BJ (cell line): Measurements from ENCODE around the gene SGCA. TPM values are rescaled to one million over a fixed set of nuclear protein-coding genes. Genes with fewer than 3 reads are reported as not detected.

Experiments used
- CTCF ChIA-PET: fragments of 350-600 bp; formaldehyde crosslinking; extraction: SDS; loops from one replicate; lab custom pipeline; 2021; ENCODE audit warnings: antibody characterized with exemption, inconsistent platforms; lab: Yijun Ruan, JAX
- POLR2A ChIA-PET: fragments of 300-600 bp; sonication (Branson Sonifier 250); formaldehyde crosslinking; extraction: SDS; loops from one replicate; lab custom pipeline; 2021; ENCODE audit warnings: antibody characterized with exemption; lab: Charles Lee
- DNase-seq: peaks from one replicate; pipeline ENCODE4 v3.0.0-alpha.2; 2011; ENCODE audit warnings: low read depth
- H3K27me3 ChIP-seq: 2 replicates; pipeline ENCODE4 v1.6.0; 2011; ENCODE audit warnings: low read length; ENCODE audit not compliant: control insufficient read depth, insufficient read depth
- H3K36me3 ChIP-seq: 2 replicates; pipeline ENCODE4 v1.5.1; 2011; ENCODE audit warnings: low read length; ENCODE audit not compliant: control insufficient read depth, insufficient read depth
- H3K4me3 ChIP-seq: 2 replicates; pipeline ENCODE4 v1.5.1; 2011; ENCODE audit warnings: low read depth, mild to moderate bottlenecking, control low read depth, low read length
- polyA plus RNA-seq: library from polyadenylated mRNA; depleted of rRNA; stranded (reverse); fragments of >200 nt; gene quantifications from 2 replicates; pipeline ENCODE4 v1.2.3, GENCODE V29; 2011
- TF ChIP-seq, protein P1 (sequence below): IDR thresholded peaks from 2 replicates; pipeline ENCODE4 v1.5.1; 2011; ENCODE audit warnings: low read depth, mild to moderate bottlenecking, control low read depth, inconsistent platforms, low read length, moderate library complexity; ENCODE audit not compliant: insufficient read depth

Gene SGCA
- polyA plus RNA-seq, 1 experiment = 0.40 TPM

DNA sequence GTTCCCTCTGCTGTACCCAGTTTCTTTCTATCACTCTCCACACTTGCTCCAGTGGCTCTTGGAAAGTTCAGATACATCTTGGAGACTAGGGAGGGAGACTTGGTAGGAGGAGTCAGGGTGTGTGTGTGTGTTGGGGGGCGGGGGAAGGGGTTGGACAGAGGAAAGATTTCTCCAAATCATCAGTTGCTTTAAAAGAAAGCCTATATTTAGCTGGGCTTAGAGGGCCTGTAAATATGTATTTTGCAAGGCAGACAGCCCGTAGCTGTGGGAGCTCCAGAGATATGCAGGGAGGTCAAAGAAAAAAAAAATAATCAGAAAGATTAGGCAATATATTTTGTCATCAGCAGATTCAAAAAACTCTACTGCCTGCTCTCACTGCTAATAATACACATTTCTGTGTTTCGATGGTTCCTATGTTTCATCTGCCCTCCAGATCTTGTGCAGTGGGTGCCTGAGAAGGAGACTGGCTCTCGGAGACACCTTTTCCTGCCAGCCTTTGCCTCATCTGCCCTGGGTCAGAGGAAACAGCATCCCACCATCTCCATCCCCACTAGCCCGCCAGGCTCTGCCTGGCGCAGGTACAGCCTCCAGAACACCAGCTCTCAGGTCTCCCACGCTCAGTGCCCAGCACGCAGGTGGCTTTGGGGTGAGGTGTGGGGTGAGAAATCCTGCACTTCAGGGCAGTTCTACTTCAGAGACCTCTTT is 10.5 kb upstream of the SGCA start:
- no peak for DNase-seq
- ChIA-PET POLR2A (no interaction called here), CTCF (interaction anchor here (0.7 to 2.2 kb wide), 10 partner anchors 8 to 160 kb away, joined by 3 to 7 read pairs (median 4); no protein-coding TSS in a partner anchor)
- Histone ChIP-seq H3K27me3 (no peaks in the 10 kb centered on the region), H3K36me3 (no peaks in the 10 kb centered on the region), H3K4me3 (no peak overlapping the region)
- TF ChIP-seq, protein P1, sequence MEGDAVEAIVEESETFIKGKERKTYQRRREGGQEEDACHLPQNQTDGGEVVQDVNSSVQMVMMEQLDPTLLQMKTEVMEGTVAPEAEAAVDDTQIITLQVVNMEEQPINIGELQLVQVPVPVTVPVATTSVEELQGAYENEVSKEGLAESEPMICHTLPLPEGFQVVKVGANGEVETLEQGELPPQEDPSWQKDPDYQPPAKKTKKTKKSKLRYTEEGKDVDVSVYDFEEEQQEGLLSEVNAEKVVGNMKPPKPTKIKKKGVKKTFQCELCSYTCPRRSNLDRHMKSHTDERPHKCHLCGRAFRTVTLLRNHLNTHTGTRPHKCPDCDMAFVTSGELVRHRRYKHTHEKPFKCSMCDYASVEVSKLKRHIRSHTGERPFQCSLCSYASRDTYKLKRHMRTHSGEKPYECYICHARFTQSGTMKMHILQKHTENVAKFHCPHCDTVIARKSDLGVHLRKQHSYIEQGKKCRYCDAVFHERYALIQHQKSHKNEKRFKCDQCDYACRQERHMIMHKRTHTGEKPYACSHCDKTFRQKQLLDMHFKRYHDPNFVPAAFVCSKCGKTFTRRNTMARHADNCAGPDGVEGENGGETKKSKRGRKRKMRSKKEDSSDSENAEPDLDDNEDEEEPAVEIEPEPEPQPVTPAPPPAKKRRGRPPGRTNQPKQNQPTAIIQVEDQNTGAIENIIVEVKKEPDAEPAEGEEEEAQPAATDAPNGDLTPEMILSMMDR = no peak

DNA sequence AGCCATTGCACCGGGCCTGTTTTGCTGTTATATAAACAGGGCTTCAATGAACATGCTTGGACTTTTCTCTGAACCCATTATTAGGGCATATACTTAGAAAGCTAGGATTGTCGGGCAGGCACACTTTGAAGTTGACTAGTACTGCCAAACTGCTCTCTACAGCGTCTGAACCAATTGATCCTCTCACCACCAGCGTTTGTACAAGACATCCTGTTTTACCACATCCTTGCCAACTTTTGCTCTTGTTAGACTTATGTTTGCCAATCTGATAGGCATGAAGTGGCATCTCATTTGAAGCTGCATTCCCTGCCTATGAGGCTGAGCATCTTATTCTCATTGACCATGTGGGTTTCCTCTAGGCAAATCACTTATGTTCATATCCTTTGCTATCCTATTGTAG is 7.9 kb upstream of the SGCA start:
- CTCF ChIA-PET = interaction anchor here (0.9 to 1.6 kb wide), 3 partner anchors 12 to 64 kb away, joined by 3 to 4 read pairs (median 3); no protein-coding TSS in a partner anchor
- TF ChIP-seq, protein P1 = no peak
- H3K4me3 ChIP-seq = no peak overlapping the region
- no peaks in the 10 kb centered on the region for H3K36me3 ChIP-seq
- POLR2A ChIA-PET = no interaction called here
- DNase-seq = no peak
- H3K27me3 ChIP-seq = no peaks in the 10 kb centered on the region

DNA sequence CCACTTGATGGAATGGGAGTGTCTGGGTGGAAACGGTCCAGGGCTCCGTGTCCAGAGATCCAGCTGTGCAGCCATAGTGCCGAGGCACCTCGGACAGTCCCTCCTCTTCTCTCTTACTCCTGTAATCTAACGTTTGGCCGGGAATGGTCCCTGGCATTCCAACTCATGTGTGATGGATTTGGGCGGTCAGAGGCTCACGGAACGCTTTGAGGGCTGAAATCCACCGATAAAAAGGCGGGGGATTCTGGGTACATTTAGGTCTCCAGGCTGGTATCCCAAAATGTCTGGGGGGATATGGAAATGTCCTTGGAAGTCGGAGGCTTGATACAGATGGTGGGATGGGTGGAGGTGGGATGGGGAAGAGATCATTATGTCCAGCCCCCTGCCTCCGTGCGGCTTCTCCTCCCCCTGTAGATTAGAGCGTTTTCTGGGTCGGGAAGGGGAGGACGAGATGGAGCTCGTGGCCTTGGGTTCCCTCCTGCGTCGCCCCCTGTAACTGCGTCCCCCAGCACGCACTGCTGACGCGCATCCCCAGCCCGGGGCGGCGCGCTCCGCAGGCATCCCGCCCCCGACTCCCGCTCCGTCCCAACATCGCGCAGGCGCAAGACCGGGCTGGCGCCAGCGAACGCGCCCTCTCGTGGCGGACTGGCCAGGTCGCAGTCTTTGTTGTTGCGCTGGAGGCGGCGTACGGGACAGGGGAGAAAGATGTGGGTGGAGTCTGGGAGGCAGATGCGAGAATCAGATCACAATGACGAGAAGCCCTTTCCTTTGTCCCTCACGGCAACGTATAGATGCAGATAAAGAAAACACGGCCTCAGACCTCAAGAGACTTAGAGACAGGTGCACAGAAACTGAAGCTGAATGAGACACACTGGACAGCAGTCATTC is 4.5 kb upstream of the SGCA start:
- TF ChIP-seq, protein P1 = peak; percentile 87
- ChIA-PET POLR2A (interaction anchor here (0.6 kb wide), 1 partner anchor 41 kb away, joined by 3 read pairs; no protein-coding TSS in a partner anchor), CTCF (interaction anchor here (0.6 to 2.8 kb wide), 42 partner anchors 9 to 301 kb away, joined by 3 to 28 read pairs (median 6); partner anchors contain the start of genes PDK2, PPP1R9B, SAMD14 and TMEM92)
- peak overlapping the region; percentile 60 for H3K4me3 ChIP-seq
- H3K36me3 ChIP-seq = no peaks in the 10 kb centered on the region
- no peak for DNase-seq
- H3K27me3 ChIP-seq = no peaks in the 10 kb centered on the region

DNA sequence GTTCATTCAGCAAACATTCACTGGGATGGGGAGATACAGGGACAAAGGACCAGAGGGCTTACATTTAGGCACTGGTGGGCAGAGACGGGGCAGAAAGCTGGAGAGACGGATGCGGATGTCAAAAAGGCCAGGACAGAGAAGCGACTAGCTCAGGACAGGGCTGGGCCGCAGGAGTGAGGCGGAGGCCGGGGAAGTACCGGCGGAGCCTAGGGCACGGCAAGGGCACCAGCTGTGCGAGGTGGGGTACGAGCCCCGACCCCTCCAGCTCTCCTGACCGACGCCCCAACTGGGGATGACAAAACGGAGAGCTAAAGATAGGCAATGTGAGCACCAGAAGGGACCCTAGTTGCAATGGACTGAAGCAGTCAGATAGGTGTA is 3.9 kb upstream of the SGCA start:
- POLR2A ChIA-PET = no interaction called here
- CTCF ChIA-PET = interaction anchor here (0.7 to 2.8 kb wide), 33 partner anchors 8 to 156 kb away, joined by 3 to 28 read pairs (median 7); partner anchors contain the start of genes PDK2, PPP1R9B, SAMD14 and TMEM92
- DNase-seq = no peak
- TF ChIP-seq, protein P1 = no peak
- Histone ChIP-seq H3K36me3 (no peaks in the 10 kb centered on the region), H3K4me3 (no peak overlapping the region), H3K27me3 (no peaks in the 10 kb centered on the region)
